Amygdala (tissue), 56 donors: ENCODE results near the gene DNAL4.

Experiments used
- DNase-seq, 56 donors: peaks; one replicate each; lab custom pipeline; 2025; lab: John Stamatoyannopoulos, UW

Gene DNAL4

DNA sequence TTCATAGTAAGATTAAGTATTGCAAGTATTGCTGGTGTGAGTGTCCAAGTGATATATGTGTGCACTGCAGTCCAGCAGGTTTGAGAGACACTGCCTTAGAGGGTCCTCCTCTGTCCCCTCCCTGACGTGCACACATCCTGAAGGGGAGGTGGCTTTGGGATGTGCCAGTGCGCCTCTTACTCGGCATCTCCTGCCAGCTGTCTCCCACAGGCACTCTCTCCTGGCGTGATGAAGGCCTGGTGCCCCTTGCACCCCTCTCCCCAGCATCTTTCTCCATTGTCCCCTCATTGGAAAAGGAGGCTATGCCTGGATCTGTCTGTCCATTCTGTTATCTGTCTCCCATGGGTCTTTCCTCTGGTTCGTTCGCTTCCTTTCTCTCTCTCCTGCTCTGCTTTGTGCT is 64.0 kb downstream of the DNAL4 start:
- DNase-seq, result no peak

DNA sequence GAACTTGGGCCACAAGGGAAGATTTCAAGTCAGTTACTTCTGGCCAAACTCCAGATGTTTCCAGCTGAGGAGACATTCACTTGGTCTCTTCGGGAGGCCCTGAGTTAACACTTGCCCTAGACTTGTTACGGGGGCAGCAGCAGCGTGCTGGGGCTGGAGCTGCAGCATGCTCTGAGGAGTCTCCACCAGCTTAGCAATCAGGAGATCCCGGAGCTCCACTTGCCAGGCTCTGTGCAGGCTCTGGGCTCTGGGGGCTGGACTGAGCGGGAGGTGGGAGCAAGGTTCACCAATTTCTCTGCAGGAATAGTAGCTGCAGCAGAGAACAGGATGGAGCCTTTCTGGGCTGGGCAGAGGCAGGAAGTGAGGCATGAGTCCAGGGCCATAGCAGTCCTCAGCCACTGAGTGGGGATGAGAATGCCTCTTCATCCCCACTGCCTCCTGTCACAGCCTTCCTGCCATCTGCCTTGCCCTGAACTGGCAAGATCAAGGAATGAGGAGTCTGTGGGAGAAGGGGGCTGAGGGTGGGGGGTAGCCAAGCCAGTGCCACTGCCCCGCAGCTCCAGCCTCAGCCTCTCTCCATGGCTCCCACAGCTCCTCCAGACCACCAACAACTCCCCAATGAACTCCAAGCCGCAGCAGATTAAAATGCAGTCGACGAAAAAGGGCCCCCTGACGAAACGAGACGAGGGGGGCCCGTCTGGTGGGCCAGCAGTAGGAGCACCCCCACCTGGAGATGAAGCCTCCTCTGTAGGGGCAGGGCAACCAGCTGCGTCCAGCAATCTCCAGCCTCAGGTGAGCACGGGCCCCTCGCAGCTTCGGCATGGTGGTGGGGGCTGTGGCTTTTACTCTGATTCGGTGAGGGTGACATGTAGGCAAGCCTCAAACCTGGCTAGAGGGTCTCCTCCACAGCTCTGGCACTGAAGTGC is 64.8 kb downstream of the DNAL4 start:
- DNase-seq, result no peak
